NK-92 (cell line): ENCODE data around the gene TNS1.

Source experiments
- DNase-seq: peaks from one replicate; lab custom pipeline; 2025; ENCODE audit not compliant: unreplicated experiment; lab: John Stamatoyannopoulos, UW

The TNS1 gene

DNA sequence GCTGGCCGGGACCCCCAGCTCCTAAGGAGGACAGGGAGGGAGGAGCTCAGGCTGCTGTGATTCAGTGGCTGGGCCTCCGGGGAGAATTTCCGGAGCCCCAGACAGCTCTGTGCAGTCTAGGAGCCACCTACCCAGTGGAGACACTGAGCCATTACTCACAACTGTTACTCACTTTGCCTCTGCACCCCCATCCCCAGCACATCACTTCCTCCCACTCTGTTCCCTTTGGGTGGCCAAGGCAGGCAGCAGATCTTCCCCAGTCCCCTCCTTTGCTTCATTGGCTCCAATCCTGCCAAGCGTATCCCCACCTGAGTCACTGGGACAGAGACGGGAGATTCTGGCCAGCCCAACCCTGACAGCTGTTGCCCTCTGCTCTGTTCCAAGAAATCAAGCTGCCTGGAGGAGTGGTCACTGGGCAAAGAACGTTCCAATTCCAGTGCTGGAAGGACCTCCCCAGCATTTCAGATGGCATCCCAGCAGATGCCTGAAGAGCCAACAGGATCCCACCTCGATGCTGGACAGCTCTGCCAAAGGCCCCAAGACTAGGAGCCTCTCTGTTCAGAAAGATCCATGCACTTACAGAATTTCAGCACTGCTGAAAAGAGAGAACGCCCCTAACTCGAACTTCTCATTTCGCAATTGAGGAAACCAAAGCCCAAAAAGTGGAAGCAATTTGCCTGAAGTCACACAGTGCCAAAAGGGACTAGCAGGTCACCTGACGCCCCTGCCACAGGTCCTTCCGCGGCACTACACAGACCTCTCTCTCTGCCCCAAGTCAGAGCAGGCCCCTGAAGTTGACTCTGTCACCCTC lies 68.3 kb downstream of the TNS1 start:
- DNase-seq: no peak

GRCh38 chr2:217933617-217933993 lies 69.2 kb downstream of the TNS1 start:
- no peak for DNase-seq

GRCh38 chr2:217932803-217933616 lies 69.8 kb downstream of the TNS1 start:
- no peak for DNase-seq

DNA sequence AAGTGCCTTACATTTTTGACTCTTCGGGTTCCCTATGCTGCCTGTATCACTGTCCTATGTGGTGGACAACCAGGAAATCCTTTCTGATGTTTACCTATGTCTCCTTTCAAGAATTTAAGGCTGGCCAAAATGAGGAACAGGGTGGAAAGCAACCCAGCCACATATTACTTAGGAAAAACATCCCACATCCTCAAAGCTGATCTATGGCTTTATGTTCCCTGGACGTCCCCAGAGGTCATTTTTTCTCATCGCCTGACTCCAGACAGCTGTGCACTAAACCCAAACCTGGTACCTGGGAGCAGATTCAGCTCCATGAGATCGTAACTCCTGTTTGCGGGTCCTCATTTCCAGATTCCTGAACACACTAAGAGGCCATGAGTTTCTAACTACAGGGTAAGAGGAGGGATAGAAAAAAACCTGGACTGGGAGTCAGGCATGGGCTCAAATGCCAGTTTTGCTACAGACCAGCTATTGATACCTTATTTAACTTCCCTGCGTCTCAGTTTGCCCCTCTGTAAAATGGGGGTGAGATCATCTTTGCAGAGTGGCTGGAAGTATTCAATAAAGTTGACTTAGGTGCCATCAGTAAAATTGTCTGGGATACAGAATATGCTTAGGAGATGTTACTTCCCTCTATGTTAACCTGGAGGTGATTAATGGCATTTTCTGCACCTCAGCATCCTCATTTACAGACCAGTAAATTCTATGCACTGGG lies 70.8 kb downstream of the TNS1 start:
- DNase-seq: no peak

DNA sequence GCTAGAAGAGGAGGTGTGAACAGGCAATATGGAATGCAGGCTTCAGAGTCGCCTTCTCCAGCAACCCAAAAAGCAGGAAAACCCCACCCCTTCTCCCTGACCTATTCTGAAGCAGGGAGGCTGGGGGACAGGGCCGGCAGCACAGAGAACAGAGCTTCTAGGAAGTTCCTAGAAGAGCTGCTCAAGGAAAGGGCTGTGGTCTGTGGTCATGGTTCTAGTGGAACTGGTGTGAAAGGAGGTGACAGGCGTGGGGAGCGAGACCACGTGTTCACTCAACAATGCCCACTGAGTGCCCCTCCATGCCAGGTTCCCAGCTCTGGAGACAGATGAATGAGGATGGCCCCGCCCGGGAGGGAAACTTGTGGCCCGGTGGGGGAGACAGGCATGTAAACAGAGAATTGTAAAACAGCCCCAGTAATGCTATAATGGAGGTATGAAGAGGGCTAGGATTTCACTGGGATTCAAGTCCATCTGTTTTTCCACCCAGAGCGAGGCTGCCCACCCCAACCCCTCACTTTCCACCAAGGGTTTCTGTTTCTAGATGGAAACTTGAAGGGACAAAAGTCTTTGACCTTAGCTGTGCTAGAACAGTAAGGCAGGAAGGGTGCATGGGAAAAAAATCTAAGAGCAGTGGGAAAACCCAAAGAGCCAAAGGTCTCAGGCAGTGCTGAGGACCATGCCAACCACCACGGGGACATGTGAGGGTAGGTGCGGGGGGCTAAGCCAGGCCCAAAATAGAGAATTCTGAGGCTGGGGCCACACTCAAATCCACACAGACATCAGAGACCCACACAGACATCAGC lies 71.8 kb downstream of the TNS1 start:
- no peak for DNase-seq

- DNase-seq: no peak
Observed at GRCh38 chr2:217929757-217930707, 72.8 kb downstream of the TNS1 start.

DNA sequence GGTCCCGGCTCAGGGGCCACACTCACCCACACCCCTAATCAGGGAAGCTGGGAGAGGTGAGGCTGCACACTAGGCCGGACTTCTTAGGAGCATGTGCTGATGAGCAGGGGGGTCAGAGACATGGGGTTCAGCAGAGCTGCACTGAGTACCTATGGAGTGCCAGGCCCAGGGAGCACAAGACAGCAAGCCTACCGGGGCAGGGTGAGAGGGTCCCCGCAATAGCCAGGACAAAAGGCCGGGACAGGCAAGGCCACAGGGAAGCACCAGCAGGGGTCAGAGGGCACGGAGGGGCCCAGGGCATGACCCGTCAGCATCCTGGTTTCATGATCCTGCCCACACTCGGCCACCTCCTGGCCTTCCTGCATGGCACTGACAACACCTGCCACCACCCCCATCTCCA lies 73.5 kb downstream of the TNS1 start:
- DNase-seq: no peak

- no peak for DNase-seq
Observed at GRCh38 chr2:217928324-217929181, 74.2 kb downstream of the TNS1 start.

GRCh38 chr2:217927601-217928323 lies 75.0 kb downstream of the TNS1 start:
- no peak for DNase-seq

DNA sequence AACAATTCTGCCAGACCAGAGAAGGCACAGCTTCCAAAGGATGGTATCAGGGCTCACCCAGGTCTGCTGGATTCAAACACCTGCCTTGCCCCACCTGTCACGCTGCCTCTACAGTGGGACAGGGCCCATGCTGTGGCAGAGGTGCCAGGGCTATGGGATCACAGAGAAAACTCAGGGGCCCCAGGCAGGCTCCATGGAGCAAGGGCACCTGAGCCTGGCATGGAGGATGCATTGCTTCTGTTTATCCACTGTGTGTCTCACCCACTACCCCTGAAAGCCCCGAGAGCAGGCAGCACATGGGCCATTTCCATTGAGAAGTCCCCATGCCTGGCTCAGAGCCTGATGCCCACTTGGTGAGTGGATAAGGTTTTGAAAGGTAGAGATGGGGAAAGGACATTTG lies 76.0 kb downstream of the TNS1 start:
- DNase-seq: no peak

- DNase-seq: no peak
Observed at GRCh38 chr2:217924346-217924901, 78.4 kb downstream of the TNS1 start.

DNA sequence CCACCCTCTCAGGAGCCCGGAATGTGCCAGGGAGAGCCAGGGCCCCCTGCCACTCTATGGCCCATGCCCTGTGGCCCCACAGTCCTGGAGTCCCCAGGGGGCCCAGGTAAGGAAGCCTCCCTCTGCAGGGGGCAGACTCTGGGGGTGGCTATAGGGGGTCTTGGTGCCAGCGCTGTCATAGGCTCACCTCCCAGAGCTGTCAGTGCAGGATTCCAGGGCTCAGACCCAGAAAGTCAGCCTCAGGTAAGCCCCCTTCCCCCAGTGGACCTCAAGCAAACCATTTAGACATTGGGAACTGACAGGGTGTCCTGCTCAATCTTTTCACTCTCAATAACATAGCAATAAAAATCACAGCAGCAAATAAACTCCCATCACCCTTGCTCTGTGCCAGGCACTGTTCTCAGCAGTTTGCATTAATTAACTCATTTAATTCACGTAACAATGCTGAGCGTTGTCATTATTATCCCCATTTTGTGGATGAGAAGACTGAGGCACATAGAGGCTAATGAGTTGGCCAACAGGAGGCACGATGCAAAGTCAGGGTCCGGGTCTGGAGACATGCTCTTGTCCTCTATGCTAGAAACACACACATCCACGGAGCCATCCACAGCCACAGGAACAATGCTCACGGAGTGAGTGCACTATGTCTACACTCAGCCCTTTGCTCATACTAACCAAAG lies 79.6 kb downstream of the TNS1 start:
- no peak for DNase-seq

DNA sequence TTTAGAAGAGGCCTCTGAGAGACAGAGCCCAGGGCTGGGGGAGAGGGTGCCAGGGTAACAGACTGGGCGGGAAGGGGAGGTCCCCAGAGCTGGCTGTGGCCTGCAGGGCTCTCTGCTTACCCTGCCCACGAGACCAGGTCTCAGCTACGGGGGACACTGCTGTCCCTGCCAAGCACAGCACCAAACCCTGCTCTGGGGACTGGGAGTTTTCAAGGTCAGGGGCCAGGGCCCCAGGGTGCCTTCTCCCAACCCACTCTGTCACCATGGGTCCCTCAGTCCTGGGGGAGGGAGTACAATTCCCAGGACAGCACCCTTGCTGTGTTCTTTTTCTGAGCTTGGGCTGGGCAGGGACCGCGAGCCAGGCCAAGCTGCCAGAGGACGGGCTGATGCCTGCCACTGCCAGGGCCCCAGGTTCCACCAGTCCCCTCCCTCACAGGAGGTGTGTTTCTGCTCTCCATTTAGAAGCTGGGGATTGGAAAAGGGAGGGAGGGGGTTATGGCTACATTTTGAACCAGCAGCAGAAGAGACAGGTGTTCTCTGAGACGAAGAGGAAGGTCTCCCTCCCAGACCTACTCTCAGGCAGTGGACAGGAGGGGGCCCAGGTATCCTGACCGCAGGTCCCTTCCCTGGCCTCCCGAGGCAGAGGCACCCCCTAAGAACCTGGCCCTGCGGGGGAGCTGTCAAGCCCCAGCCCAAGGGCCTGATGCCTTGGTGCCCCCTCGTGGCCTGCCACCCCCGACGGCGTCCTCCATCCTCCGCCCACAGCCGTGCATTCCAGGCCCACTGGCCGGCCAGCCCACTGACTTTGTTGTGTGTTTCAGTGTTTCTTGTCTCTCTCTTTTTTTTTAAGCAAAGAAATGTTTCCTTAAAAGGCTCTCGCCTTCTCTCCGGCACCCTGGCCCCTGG lies 80.4 kb downstream of the TNS1 start:
- DNase-seq: no peak

DNA sequence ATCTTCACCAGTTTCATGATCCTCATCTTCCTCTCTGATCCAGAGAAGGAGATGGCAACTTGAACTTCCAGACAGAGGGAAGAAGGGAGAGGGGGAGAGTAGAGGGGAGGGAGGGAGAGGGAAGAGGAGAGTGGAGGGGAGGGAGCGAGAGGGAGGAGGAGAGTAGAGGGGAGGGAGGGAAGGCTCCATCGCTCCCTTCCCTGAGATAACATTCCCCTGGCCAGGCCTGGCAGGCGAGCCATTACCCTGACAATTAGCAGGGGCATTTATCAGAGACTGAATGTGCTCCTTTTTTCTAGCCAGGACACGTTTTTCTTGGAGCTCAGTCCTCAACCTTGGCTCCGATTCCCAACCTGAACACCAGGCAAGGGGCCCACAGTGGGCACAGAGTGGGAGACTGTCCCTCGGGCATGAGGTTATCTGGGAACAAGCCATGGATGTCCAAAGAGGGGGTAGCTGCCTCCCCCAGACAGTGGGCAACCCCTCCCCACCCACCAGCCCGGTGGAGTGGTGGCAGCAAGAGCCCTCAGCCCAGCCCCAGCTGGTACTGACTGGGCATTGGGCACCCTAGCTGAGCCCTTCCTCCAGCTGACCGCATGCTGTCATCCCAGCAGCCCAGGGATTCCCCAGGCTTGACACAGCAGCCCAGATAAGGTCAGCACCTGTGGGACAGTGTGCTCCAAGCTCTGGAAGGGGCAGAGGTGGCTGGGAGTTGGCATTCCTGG lies 81.8 kb downstream of the TNS1 start:
- no peak for DNase-seq

DNA sequence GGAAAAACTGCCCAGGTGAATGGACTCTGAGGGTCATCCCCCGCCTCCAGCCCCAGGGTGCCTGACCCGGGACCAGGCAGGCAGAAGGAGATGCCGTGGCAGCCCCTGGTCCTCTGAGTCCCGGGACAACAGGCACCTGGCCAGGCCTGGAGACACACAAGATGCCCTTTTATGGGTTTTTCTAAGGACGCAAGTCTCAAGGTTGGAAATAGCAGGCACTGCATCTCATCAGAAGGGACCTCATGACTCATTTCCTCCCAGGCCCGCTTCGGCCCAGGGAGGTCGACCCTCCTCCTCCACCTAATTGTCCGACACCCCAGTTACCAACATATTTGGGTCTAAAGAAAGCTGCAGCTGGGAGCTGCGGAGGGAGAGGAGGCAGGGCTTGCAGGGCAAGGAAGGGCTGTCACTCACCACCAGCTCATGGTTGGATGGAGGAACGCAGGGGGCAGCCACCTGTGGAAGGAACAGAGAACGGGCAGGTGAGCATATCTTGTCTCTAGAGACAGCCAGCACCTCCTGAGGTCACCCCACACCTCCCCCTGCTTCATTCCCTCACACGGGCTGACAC lies 82.9 kb downstream of the TNS1 start:
- DNase-seq: no peak
